ENCODE data around the gene ZNF415. TPM values are rescaled to one million over a fixed set of nuclear protein-coding genes. Genes with fewer than 3 reads are reported as not detected.
A peak's percentile ranks its signal among the peaks of the same experiment; 100 is the strongest.

Gene ZNF415
- total RNA-seq, 2 donors from 2014 or later = 14.1 to 24.7 TPM

DNA sequence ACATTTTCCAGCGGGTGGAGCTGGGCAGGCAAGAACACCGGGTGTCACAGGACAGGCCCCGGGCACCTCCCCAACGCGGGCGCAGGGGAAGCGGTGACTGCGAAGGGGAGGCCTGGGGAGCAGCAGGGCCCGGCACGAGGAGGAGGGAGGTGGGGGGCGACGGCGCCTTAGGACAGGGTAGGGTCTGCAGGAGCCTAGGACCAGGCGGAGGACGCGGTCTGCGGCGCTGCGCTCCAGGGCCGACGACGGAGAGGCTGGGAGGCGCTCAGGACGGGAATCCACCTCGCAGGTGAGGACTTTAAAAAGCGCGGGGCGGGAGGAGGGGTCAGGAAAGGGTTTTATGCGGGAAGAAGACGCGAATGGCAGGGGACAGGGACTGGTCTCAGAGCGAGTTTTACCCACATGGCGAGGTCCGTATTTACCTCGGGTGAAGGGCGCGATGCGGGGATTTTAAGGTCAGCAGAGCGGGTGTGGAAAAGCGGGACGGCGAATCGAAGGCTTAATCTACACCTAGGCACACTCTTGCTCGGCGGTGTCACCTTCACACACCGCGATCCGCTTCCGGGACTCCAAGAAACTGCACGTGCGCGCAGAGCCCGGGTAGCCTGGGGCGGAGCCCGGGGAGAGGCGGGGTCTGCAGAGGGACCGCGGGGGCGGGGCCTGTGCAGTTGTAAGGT lies 74.7 kb downstream of the ZNF415 start:
- peaks cover 0 to 10% of the 10 kb centered on the region in 2 donors for H3K4me1 ChIP-seq
- H3K27me3 ChIP-seq = no peaks in the 10 kb centered on the region
- DNase-seq (ENCODE audit: low spot score) = no peak
- H3K9me3 ChIP-seq = peaks cover 0 to 9% of the 10 kb centered on the region in 2 donors
- TF ChIP-seq, protein P1, sequence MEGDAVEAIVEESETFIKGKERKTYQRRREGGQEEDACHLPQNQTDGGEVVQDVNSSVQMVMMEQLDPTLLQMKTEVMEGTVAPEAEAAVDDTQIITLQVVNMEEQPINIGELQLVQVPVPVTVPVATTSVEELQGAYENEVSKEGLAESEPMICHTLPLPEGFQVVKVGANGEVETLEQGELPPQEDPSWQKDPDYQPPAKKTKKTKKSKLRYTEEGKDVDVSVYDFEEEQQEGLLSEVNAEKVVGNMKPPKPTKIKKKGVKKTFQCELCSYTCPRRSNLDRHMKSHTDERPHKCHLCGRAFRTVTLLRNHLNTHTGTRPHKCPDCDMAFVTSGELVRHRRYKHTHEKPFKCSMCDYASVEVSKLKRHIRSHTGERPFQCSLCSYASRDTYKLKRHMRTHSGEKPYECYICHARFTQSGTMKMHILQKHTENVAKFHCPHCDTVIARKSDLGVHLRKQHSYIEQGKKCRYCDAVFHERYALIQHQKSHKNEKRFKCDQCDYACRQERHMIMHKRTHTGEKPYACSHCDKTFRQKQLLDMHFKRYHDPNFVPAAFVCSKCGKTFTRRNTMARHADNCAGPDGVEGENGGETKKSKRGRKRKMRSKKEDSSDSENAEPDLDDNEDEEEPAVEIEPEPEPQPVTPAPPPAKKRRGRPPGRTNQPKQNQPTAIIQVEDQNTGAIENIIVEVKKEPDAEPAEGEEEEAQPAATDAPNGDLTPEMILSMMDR (IDR thresholded peaks at IDR 0.05) = no peak
- peak overlapping the region; percentile 28 to 41 for H3K4me3 ChIP-seq
- no peaks in the 10 kb centered on the region for H3K36me3 ChIP-seq
- no peak overlapping the region for H3K27ac ChIP-seq

Other genes with a start within 250 kb of the ZNF415 start
- 1 to 10 TPM; 5.3 to 9.3 TPM for gene ZNF320, start 235.3 kb downstream of the ZNF415 start, total RNA-seq
- gene ZNF888, start 209.5 kb downstream of the ZNF415 start, total RNA-seq = 1 to 10 TPM in 1 of 2 donors, under 1 TPM in 1; 0.74 to 1.3 TPM
- gene ZNF816, start 170.0 kb downstream of the ZNF415 start, total RNA-seq = 1 to 10 TPM; 3.9 to 5.5 TPM
- not detected for gene ERVV-1, start 119.0 kb downstream of the ZNF415 start, total RNA-seq
- not detected for gene ERVV-2, start 88.2 kb downstream of the ZNF415 start, total RNA-seq
- 10 to 100 TPM; 16.6 to 19.2 TPM for gene ZNF160, start 29.5 kb downstream of the ZNF415 start, total RNA-seq
- gene ZNF347, start 26.1 kb upstream of the ZNF415 start, total RNA-seq = 1 to 10 TPM; 4.1 to 5.1 TPM
- gene ZNF665, start 60.4 kb upstream of the ZNF415 start, total RNA-seq = 1 to 10 TPM; 1.1 to 2.2 TPM
- 10 to 100 TPM; 10.7 to 21.3 TPM for gene ZNF677, start 122.0 kb upstream of the ZNF415 start, total RNA-seq
- gene VN1R2, start 125.4 kb upstream of the ZNF415 start, total RNA-seq = not detected
- gene VN1R4, start 134.8 kb upstream of the ZNF415 start, total RNA-seq = not detected
- gene ZNF845, start 200.8 kb upstream of the ZNF415 start, total RNA-seq = 1 to 10 TPM; 2.4 to 3.3 TPM
- gene ZNF525, start 232.8 kb upstream of the ZNF415 start, total RNA-seq = 1 to 10 TPM; 3.2 to 3.3 TPM

Measured in right atrium auricular region (tissue), 2 donors.